ENCODE results near the gene IFNGR2.
"Not testable (repeated sequence)": the region's sequence is repeated elsewhere in the genome, so short reads cannot be mapped to it uniquely, and the experiment has no call there.

The IFNGR2 gene

DNA sequence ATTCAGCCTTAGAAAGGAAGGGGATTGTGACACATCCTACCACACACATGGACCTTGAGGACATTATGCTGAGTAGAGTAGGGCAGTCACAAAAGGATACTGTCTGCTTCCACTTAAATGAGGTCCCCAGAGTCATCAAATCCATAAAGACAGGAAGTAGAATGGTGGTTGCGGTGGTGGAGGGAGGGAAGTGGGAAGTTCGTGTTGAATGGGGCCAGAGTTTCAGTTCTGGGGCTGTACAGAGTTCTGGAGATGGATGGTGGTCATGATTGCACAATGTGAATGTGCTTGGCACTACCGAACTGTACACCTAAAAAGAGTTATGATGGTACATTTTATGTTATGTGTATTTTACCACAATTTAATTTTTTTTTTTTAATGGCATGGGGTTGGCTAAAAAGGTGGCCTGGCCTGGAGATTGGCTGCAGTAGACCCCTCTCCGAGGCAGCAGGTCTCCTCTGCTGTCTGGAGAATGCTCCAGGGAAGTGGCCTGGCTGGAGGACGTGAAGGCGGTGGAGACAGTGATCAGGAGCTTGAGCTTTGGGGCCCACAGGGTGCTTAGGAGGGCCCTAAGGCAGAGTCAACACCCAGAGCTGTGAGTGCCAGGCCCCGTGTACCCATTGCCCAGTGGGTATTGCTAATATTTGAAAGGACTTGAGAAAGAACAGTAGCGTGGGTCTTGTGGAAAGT lies 30.4 kb downstream of the IFNGR2 start:
- TF ChIP-seq, protein P1, sequence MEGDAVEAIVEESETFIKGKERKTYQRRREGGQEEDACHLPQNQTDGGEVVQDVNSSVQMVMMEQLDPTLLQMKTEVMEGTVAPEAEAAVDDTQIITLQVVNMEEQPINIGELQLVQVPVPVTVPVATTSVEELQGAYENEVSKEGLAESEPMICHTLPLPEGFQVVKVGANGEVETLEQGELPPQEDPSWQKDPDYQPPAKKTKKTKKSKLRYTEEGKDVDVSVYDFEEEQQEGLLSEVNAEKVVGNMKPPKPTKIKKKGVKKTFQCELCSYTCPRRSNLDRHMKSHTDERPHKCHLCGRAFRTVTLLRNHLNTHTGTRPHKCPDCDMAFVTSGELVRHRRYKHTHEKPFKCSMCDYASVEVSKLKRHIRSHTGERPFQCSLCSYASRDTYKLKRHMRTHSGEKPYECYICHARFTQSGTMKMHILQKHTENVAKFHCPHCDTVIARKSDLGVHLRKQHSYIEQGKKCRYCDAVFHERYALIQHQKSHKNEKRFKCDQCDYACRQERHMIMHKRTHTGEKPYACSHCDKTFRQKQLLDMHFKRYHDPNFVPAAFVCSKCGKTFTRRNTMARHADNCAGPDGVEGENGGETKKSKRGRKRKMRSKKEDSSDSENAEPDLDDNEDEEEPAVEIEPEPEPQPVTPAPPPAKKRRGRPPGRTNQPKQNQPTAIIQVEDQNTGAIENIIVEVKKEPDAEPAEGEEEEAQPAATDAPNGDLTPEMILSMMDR (IDR thresholded peaks at IDR 0.05; ENCODE audit: control insufficient read depth, extremely low read depth, insufficient read depth) = no peak
- DNase-seq (ENCODE audit: low read depth) = no peak
- no peak overlapping the region for H3K4me3 ChIP-seq (ENCODE audit: low read depth, low read length)

DNA sequence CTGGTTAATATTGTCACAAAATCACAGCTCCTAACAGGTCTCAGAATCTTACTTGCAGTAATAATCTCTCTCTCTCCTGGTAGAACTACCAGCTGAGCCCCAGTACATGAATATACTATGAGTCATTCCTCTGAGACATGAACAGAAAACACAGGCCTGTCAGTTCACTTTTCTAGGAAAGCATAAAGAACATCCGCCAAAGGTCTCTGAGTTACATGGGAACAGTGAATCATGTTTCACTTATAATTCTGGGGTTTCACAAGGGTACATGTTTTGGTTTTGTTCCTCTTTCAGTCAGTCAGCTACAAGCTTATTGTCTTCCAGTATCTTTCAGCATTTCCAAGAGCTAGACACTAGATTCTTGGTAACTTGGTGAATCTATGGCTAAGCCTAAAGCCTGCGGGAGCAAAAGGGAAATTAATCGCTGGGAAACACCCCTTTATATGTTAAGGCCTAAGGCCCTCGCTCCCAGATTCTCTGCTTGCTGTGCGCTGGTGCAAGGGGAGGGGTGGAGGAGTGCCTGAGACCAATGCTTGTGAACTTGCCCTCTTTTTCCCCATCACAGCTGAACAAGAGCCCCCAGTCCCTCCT lies 31.7 kb downstream of the IFNGR2 start:
- TF ChIP-seq, protein P1 (IDR thresholded peaks at IDR 0.05; ENCODE audit: control insufficient read depth, extremely low read depth, insufficient read depth) = no peak
- DNase-seq (ENCODE audit: low read depth) = no peak
- H3K4me3 ChIP-seq (ENCODE audit: low read depth, low read length) = no peak overlapping the region

DNA sequence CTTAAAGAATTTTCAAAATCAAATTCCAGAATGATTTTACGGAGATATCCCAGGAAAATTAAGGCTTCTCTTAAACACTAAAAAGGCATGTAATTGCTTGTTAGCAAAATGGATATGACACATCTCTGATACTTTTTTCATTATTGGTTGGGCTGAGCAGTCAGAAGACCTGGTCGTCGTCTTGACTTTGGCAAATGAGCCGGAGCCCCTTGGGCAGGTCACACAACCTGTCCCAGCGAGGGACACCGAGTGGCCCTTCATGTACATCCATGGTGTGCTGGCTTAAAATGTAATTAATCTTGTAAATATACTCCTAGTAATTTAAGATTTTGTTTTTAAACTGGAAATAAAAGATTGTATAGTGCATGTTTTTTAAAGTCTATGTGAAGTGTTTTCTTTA lies 33.9 kb downstream of the IFNGR2 start:
- TF ChIP-seq, protein P1 (IDR thresholded peaks at IDR 0.05; ENCODE audit: control insufficient read depth, extremely low read depth, insufficient read depth) = no peak

DNA sequence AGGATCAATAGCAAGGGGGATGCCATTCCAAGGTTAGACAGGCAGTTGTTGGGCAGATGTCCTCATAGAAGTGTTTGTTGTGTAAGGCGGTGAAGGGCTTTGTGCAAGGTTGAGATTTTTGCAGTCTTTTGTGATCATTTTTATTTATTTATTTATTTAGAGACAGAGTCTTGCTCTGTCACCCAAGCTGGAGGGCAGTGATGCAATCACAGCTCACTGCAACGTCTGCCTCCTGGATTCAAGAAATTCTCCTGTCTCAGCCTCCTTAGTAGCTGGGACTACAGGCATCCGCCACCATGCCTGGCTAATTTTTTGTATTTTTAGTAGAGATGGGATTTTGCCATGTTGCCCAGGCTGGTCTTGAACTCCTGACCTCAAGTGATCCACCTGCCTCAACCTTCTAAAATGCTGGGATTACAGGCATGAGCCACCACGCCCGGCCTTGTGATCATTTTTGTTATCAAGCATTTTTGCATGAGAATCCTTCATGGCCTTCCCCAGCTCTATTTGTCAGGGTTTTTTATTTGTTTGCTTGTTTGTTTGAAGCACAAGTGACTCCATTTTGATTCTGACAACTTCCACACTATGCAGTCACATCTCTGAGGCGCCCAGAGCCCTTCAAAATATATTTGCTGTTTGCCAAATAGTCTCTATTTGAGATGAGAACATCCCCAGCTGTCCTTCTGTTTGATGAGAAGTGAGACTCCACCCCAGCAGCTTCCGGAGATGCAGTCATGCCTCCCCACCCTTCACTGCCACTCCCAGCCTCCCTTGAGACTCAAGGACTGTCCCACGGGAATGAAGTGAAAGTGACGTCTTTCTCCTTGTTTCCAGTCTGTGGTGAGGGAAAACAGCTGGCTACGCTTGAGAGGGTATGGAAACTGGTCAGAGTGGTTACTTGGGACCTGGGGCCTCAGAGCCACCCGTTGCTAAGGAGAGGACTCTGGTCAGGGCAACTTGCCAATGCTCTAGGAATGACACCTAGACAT lies 38.6 kb downstream of the IFNGR2 start:
- no peak for DNase-seq (ENCODE audit: low read depth)
- H3K4me3 ChIP-seq (ENCODE audit: low read depth, low read length) = no peak overlapping the region
- TF ChIP-seq, protein P1 (IDR thresholded peaks at IDR 0.05; ENCODE audit: control insufficient read depth, extremely low read depth, insufficient read depth) = no peak

More for the DNA sequence above, 33.9 kb downstream of the IFNGR2 start:
- H3K4me3 ChIP-seq (ENCODE audit: low read depth, low read length) = no peak overlapping the region
- DNase-seq (ENCODE audit: low read depth) = no peak

DNA sequence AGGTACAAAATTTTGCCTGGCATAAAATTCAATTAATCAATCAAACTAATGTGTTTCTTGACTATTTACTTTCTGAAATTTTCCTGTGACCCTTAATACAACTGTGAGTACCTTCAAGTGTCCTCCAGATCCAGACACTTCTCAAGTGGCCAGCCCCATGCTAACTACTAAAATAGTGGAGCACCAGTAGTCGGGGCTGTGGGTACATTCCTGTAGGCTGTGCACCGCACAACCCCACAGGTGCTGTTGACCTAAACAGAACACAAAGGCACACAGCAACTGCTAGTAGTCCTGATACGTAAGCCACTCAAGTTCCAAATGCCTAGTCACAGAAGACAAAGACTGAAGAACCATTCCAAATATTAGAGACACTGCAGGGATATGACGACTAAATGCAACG lies 40.0 kb downstream of the IFNGR2 start:
- TF ChIP-seq, protein P1 (IDR thresholded peaks at IDR 0.05; ENCODE audit: control insufficient read depth, extremely low read depth, insufficient read depth) = no peak
- H3K4me3 ChIP-seq (ENCODE audit: low read depth, low read length) = no peak overlapping the region
- no peak for DNase-seq (ENCODE audit: low read depth)

DNA sequence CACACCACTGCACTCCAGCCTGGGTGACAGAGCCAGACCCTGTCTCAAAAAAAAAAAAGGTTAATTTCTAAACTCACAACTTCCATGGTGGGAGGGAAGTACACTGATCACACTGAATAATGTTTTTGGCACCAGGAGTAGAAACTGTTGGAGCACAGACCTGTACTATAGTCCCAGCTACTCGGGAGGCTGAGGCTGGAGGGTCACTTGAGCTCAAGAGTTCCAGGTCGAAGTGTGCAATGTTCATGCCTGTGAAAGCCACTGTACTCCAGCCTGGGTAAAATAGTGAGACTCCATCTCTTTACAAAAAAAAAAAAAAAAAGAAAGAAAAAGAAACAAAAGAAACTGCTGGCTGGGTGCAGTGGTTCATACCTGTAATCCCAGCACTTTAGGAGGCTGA lies 41.3 kb downstream of the IFNGR2 start:
- H3K4me3 ChIP-seq (ENCODE audit: low read depth, low read length) = no peak overlapping the region
- DNase-seq (ENCODE audit: low read depth) = no peak
- TF ChIP-seq, protein P1 (IDR thresholded peaks at IDR 0.05; ENCODE audit: control insufficient read depth, extremely low read depth, insufficient read depth) = no peak

DNA sequence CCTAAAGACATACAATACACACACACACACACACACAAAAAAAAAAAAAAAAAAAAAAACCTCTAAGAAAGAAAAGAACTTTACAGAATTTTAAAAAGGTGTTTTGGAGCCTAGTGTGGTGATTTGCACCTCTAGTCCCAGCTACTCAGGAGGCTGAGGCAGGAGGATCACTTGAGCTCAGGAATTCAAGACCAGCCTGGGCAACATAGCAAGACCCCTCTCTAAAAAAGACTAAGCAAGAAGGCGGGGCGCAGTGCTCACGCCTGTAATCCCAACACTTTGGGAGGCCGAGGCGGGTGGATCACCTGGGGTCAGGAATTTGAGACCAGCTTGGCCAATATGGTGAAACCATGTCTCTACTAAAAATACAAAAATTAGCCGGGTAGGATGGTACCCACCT lies 43.4 kb downstream of the IFNGR2 start:
- DNase-seq (ENCODE audit: low read depth); H3K4me3 ChIP-seq (ENCODE audit: low read depth, low read length): not testable (repeated sequence)

Data from LNCaP clone FGC (cell line).